H1 (cell line): ENCODE data around the gene TGM2. TPM values are rescaled to one million over a fixed set of nuclear protein-coding genes. Genes with fewer than 3 reads are reported as not detected.

Experiments
- CTCF ChIA-PET: fragments of 300-600 bp; sonication (Branson Sonifier 250); formaldehyde crosslinking; loops from one replicate; lab custom pipeline; 2021; ENCODE audit not compliant: partially characterized antibody; lab: Charles Lee
- POLR2A ChIA-PET: fragments of 300-600 bp; sonication (Branson Sonifier 250); formaldehyde crosslinking; loops from one replicate; lab custom pipeline; 2021; ENCODE audit warnings: inconsistent platforms; ENCODE audit not compliant: partially characterized antibody; lab: Charles Lee
- DNase-seq, 2 experiments: peaks; one replicate each; pipeline versions ENCODE4 v3.0.0 to v3.0.0-alpha.2; 2010 to 2022; ENCODE audit warnings: low spot score in 2 of 2, low read depth in 1 of 2, mixed read lengths in 1 of 2
- FAIRE-seq: peaks from 2 replicates; lab custom pipeline; 2011; peaks lifted over from hg19 to GRCh38; lab: Jason Lieb, UNC
- H2AFZ ChIP-seq: 2 replicates; pipeline ENCODE4 v1.8.1; 2012; ENCODE audit warnings: low read length, inconsistent platforms
- H2AK5ac ChIP-seq: 2 replicates; pipeline ENCODE4 v1.6.1; 2013; ENCODE audit warnings: low read depth, low read length
- H2BK120ac ChIP-seq: replicated peaks from 2 replicates; pipeline ENCODE3; 2013; ENCODE audit warnings: low read depth, low read length, inconsistent platforms
- H2BK12ac ChIP-seq: 2 replicates; pipeline ENCODE4 v1.6.1; 2013; ENCODE audit warnings: low read depth, low read length
- H2BK15ac ChIP-seq: 2 replicates; pipeline ENCODE4 v1.6.1; 2013; ENCODE audit warnings: low read length
- H2BK20ac ChIP-seq: 2 replicates; pipeline ENCODE4 v1.6.1; 2013; ENCODE audit warnings: low read length
- H2BK5ac ChIP-seq: 2 replicates; pipeline ENCODE4 v1.6.1; 2013; ENCODE audit warnings: low read depth, low read length
- H3K14ac ChIP-seq: 2 replicates; pipeline ENCODE4 v1.6.1; 2013; ENCODE audit warnings: inconsistent platforms; ENCODE audit not compliant: insufficient read length
- H3K18ac ChIP-seq: 2 replicates; pipeline ENCODE4 v1.6.1; 2013; ENCODE audit warnings: low read length; ENCODE audit errors: extremely low read depth
- H3K23ac ChIP-seq: 2 replicates; pipeline ENCODE4 v1.6.1; 2013; ENCODE audit warnings: inconsistent platforms; ENCODE audit not compliant: insufficient read length
- H3K23me2 ChIP-seq: 2 replicates; pipeline ENCODE4 v1.6.1; 2013; ENCODE audit warnings: low read depth, low read length
- H3K27ac ChIP-seq: 2 replicates; pipeline ENCODE4 v1.6.1; 2011; ENCODE audit warnings: low read depth, low read length, inconsistent platforms
- H3K27me3 ChIP-seq, 4 experiments: replicated peaks in 1 of 4; 1 replicate in 1 of 4; 2 replicates in 3 of 4; pipeline versions ENCODE4 v1.6.1 to v1.8.1; 2011 to 2013; ENCODE audit warnings: low read length in 3 of 4, mild to moderate bottlenecking in 3 of 4, inconsistent platforms in 2 of 4, mixed read lengths in 2 of 4, moderate library complexity in 1 of 4; ENCODE audit not compliant: control insufficient read depth in 3 of 4, insufficient read depth in 3 of 4; ENCODE audit errors: extremely low read depth in 1 of 4
- H3K36me3 ChIP-seq, 4 experiments: 2 replicates each; pipeline versions ENCODE4 v1.6.1 to v1.8.1; 2011 to 2013; ENCODE audit warnings: mild to moderate bottlenecking in 4 of 4, low read length in 3 of 4, moderate library complexity in 2 of 4, control low read depth in 1 of 4, inconsistent platforms in 1 of 4; ENCODE audit not compliant: insufficient read depth in 4 of 4, control insufficient read depth in 2 of 4
- H3K4ac ChIP-seq: replicated peaks from 2 replicates; pipeline ENCODE3; 2013; ENCODE audit warnings: low read length, low read depth, mixed read lengths, inconsistent platforms; ENCODE audit not compliant: insufficient read length
- H3K4me1 ChIP-seq, 4 experiments: replicated peaks in 1 of 4; 1 replicate in 1 of 4; 2 replicates in 3 of 4; pipeline versions ENCODE4 v1.6.1 to v1.8.1; 2011 to 2013; ENCODE audit warnings: low read length in 3 of 4, inconsistent platforms in 2 of 4, mixed read lengths in 1 of 4; ENCODE audit not compliant: insufficient read depth in 4 of 4, control insufficient read depth in 3 of 4
- H3K4me2 ChIP-seq, 2 experiments: 2 replicates each; pipeline versions ENCODE4 v1.6.1 to v1.8.1; 2011 to 2013; ENCODE audit warnings: low read depth in 2 of 2, low read length in 2 of 2, control low read depth in 1 of 2, inconsistent platforms in 1 of 2, mild to moderate bottlenecking in 1 of 2; ENCODE audit not compliant: insufficient read depth in 1 of 2
- H3K4me3 ChIP-seq, 4 experiments: fragments of 200-600, 300-600 bp in 1 of 4; sonication (generic), shearing (Covaris generic), sonication (Bioruptor Twin) in 1 of 4; 2 replicates each; pipeline versions ENCODE4 v1.5.1 to v1.8.1; 2011 to 2016; ENCODE audit warnings: low read length in 4 of 4, low read depth in 3 of 4, control low read depth in 2 of 4, inconsistent platforms in 2 of 4, mild to moderate bottlenecking in 2 of 4, mixed read lengths in 1 of 4, moderate library complexity in 1 of 4; ENCODE audit not compliant: insufficient read depth in 2 of 4; ENCODE audit errors: extremely low read depth in 1 of 4
- H3K56ac ChIP-seq: replicated peaks from 2 replicates; pipeline ENCODE3; 2013; ENCODE audit warnings: low read depth, mild to moderate bottlenecking, mixed read lengths, low read length, inconsistent platforms; ENCODE audit not compliant: insufficient read length
- H3K79me1 ChIP-seq: 2 replicates; pipeline ENCODE4 v1.6.1; 2013; ENCODE audit warnings: low read depth, low read length, control low read depth
- H3K79me2 ChIP-seq, 2 experiments: 2 replicates each; pipeline versions ENCODE4 v1.6.1 to v1.8.1; 2012 to 2013; ENCODE audit warnings: low read length in 2 of 2, mild to moderate bottlenecking in 2 of 2, inconsistent platforms in 1 of 2; ENCODE audit not compliant: insufficient read depth in 2 of 2, control insufficient read depth in 1 of 2
- H3K9ac ChIP-seq, 4 experiments: replicated peaks in 1 of 4; 1 replicate in 1 of 4; 2 replicates in 3 of 4; pipeline versions ENCODE4 v1.6.1 to v1.8.1; 2011 to 2013; ENCODE audit warnings: low read depth in 3 of 4, low read length in 3 of 4, control low read depth in 2 of 4, mild to moderate bottlenecking in 2 of 4, moderate library complexity in 2 of 4, inconsistent platforms in 1 of 4; ENCODE audit errors: extremely low read depth in 1 of 4
- H3K9me3 ChIP-seq, 2 experiments: 2 replicates each; pipeline versions ENCODE4 v1.6.1 to v1.8.1; 2012 to 2013; ENCODE audit warnings: mild to moderate bottlenecking in 2 of 2, moderate library complexity in 2 of 2, control low read depth in 1 of 2, inconsistent platforms in 1 of 2, low read depth in 1 of 2, low read length in 1 of 2, mixed read lengths in 1 of 2; ENCODE audit not compliant: insufficient read depth in 2 of 2
- H4K20me1 ChIP-seq, 2 experiments: replicated peaks in 1 of 2; 2 replicates each; pipeline versions ENCODE3 to v1.8.1; 2011 to 2013; ENCODE audit warnings: inconsistent platforms in 2 of 2, low read length in 2 of 2, mild to moderate bottlenecking in 1 of 2; ENCODE audit not compliant: insufficient read depth in 2 of 2, control insufficient read depth in 1 of 2
- H4K5ac ChIP-seq: 2 replicates; pipeline ENCODE4 v1.6.1; 2013; ENCODE audit warnings: low read length, low read depth, mixed read lengths, inconsistent platforms; ENCODE audit not compliant: insufficient read length
- H4K8ac ChIP-seq: 2 replicates; pipeline ENCODE4 v1.8.0; 2013; ENCODE audit warnings: mild to moderate bottlenecking, moderate library complexity, low read length, inconsistent platforms; ENCODE audit not compliant: insufficient read depth; ENCODE audit errors: extremely low read depth
- H4K91ac ChIP-seq: replicated peaks from 2 replicates; pipeline ENCODE3; 2013; ENCODE audit warnings: low read length, mixed read lengths, inconsistent platforms; ENCODE audit not compliant: insufficient read length
- BCL11A ChIP-seq, 2 experiments: IDR thresholded peaks; one replicate each; pipeline ENCODE4 v1.6.1; 2011; ENCODE audit warnings: low read depth in 2 of 2, low read length in 2 of 2, mild to moderate bottlenecking in 2 of 2
- CBX5 ChIP-seq: fragments of 300-800, 300-1000 bp; sonication (generic); IDR thresholded peaks from 2 replicates; pipeline ENCODE4 v1.7.1; 2016; ENCODE audit warnings: antibody characterized with exemption, low read length, low read depth
- EZH2 ChIP-seq: fragments of 200-600 bp; sonication (generic); IDR thresholded peaks from 2 replicates; pipeline ENCODE4 v1.7.1; 2012; ENCODE audit warnings: low read depth, mild to moderate bottlenecking, moderate library complexity, low read length, inconsistent platforms; ENCODE audit not compliant: severe bottlenecking
- HDAC2 ChIP-seq, 2 experiments: fragments of 300-600 bp in 1 of 2; sonication (generic) in 1 of 2; IDR thresholded peaks; 2 replicates each; pipeline ENCODE4 v1.6.1; 2011 to 2012; ENCODE audit warnings: low read depth in 2 of 2, low read length in 2 of 2, mild to moderate bottlenecking in 2 of 2, moderate library complexity in 2 of 2, borderline replicate concordance in 1 of 2, inconsistent platforms in 1 of 2
- JUND ChIP-seq: IDR thresholded peaks from 2 replicates; pipeline ENCODE4 v1.6.1; 2011; ENCODE audit warnings: mild to moderate bottlenecking, improper control_type of control experiment, low read length
- MAFK ChIP-seq: IDR thresholded peaks from 2 replicates; pipeline ENCODE4 v1.6.1; 2012; ENCODE audit warnings: low read depth, mild to moderate bottlenecking, improper control_type of control experiment, low read length
- POLR2AphosphoS5 ChIP-seq: IDR thresholded peaks from 2 replicates; pipeline ENCODE4 v1.6.1; 2011; ENCODE audit warnings: low read depth, low read length
- POU5F1 ChIP-seq: IDR thresholded peaks from 2 replicates; pipeline ENCODE4 v1.6.1; 2011; ENCODE audit warnings: low read depth, mild to moderate bottlenecking, low read length, moderate library complexity
- RAD21 ChIP-seq, 2 experiments: IDR thresholded peaks in 1 of 2; conservative IDR thresholded peaks in 1 of 2; 2 replicates each; pipeline ENCODE4 v1.6.1; 2011; ENCODE audit warnings: low read depth in 2 of 2, low read length in 2 of 2, improper control_type of control experiment in 1 of 2, inconsistent platforms in 1 of 2, mild to moderate bottlenecking in 1 of 2, moderate library complexity in 1 of 2
- RBBP5 ChIP-seq: IDR thresholded peaks from 2 replicates; pipeline ENCODE4 v1.7.1; 2012; ENCODE audit warnings: low read depth, mild to moderate bottlenecking, inconsistent platforms, low read length, moderate library complexity, borderline replicate concordance
- RFX5 ChIP-seq: IDR thresholded peaks from 2 replicates; pipeline ENCODE4 v1.6.1; 2011; ENCODE audit warnings: low read depth, low read length, improper control_type of control experiment, borderline replicate concordance
- ZNF274 ChIP-seq: IDR thresholded peaks from 2 replicates; pipeline ENCODE4 v1.7.0; 2012; ENCODE audit warnings: low read length, borderline replicate concordance; ENCODE audit errors: extremely low read depth
- WGBS, 2 experiments: shearing (Covaris generic) in 1 of 2; methylation state at CpG; one replicate each; pipeline versions ENCODE4 v1.1.6 to v1.1.7; 2013 to 2015; ENCODE audit warnings: low lambda C conversion rate in 2 of 2, mixed read lengths in 2 of 2, inconsistent platforms in 1 of 2, low coverage in 1 of 2, missing lambda C conversion rate in 1 of 2; ENCODE audit not compliant: insufficient replicate concordance in 2 of 2, insufficient coverage in 1 of 2, insufficient read length in 1 of 2; ENCODE audit errors: extremely low coverage in 1 of 2, missing lambda C conversion rate in 1 of 2; 5-methylcytosine and 5-hydroxymethylcytosine counted together
- polyA plus RNA-seq, 7 experiments: library from polyadenylated mRNA; depleted of rRNA in 3 of 7; stranded (reverse) in 5 of 7; unstranded in 2 of 7; fragments of >200 nt in 5 of 7; fragments of 200-250 nt in 2 of 7; gene quantifications; 1 replicate in 5 of 7; 2 replicates in 1 of 7; 4 replicates in 1 of 7; pipeline versions ENCODE4 v1.2.1 to v1.2.3, GENCODE V29; 2011 to 2013; ENCODE audit warnings: missing spikeins in 2 of 7, mixed read lengths in 2 of 7
- total RNA-seq: library from RNA; stranded (reverse); fragmentation: NEBNext Ultra II Directional; extraction: Animal tissue kit (Norgen Biotek cat#: 25700); gene quantifications from 2 replicates; pipeline ENCODE4 v1.2.1, GENCODE V29; 2021

TGM2 gene
- total and polyA plus RNA-seq, 2 of the 8 experiments (the other 6 are each of a cell fraction or from before 2014, with no cell fraction given), result 0.86 to 1.0 TPM

- H3K27me3 ChIP-seq, result no peaks in the 10 kb centered on the region
- no peak overlapping the region for H2AFZ ChIP-seq
- no peak overlapping the region for H2BK120ac ChIP-seq
- no peak overlapping the region for H2BK12ac ChIP-seq
- H3K18ac ChIP-seq, result no peak overlapping the region
- no peak overlapping the region for H3K9ac ChIP-seq
- H3K23me2 ChIP-seq, result no peaks in the 10 kb centered on the region
- no peak overlapping the region for H3K23ac ChIP-seq
- no peak overlapping the region for H2AK5ac ChIP-seq
- no peaks in the 10 kb centered on the region for H3K79me2 ChIP-seq
- ChIA-PET CTCF (interaction anchor here (0.6 to 7.5 kb wide), 19 partner anchors 10 to 242 kb away, joined by 3 to 198 read pairs (median 4); no protein-coding TSS in a partner anchor), POLR2A (no interaction called here)
- H4K91ac ChIP-seq, result no peak overlapping the region
- H3K9me3 ChIP-seq, result no peaks in the 10 kb centered on the region
- no peaks in the 10 kb centered on the region for H3K36me3 ChIP-seq
- H3K56ac ChIP-seq, result no peak overlapping the region
- DNase-seq (peak in 1 of 2 experiments; percentile 13), FAIRE-seq (no peak)
- no peak overlapping the region for H4K8ac ChIP-seq
- H3K4me2 ChIP-seq, result no peak overlapping the region
- no peak overlapping the region for H2BK15ac ChIP-seq
- H2BK20ac ChIP-seq, result no peak overlapping the region
- 94% methylated on average over 8 of the region's 8 CpGs; no CpG with 5 or more reads in 1 of the 2 experiments for WGBS, 2 experiments
- no peak overlapping the region for H3K4me3 ChIP-seq
- no peaks in the 10 kb centered on the region for H4K20me1 ChIP-seq
- H3K4ac ChIP-seq, result no peak overlapping the region
- H3K79me1 ChIP-seq, result no peaks in the 10 kb centered on the region
- H2BK5ac ChIP-seq, result no peak overlapping the region
- H4K5ac ChIP-seq, result no peak overlapping the region
- H3K27ac ChIP-seq, result no peak overlapping the region
- H3K14ac ChIP-seq, result no peak overlapping the region
- no peaks in the 10 kb centered on the region for H3K4me1 ChIP-seq
- TF ChIP-seq RFX5 (no peak), POU5F1 (no peak), CBX5 (no peak), HDAC2 (IDR thresholded peaks at IDR 0.05; ENCODE audit: borderline replicate concordance in 1 of 2, low read depth in 2 of 2, low read length in 2 of 2) (no peak), RAD21 (IDR thresholded peaks at IDR 0.05 in 1 of 2, conservative IDR thresholded peaks at IDR 0.05 in 1 of 2; ENCODE audit: low read depth in 2 of 2, low read length in 2 of 2) (no peak), JUND (no peak), BCL11A (IDR thresholded peaks at IDR 0.05; ENCODE audit: low read depth in 2 of 2, low read length in 2 of 2) (no peak), POLR2AphosphoS5 (no peak), MAFK (no peak), ZNF274 (no peak), RBBP5 (no peak), EZH2 (no peak)
These were observed 53.5 kb downstream of the TGM2 start for GRCh38 chr20:38111366-38112232.
